SK-N-SH (cell line): ENCODE results near the gene F7. TPM values are rescaled to one million over a fixed set of nuclear protein-coding genes. Genes with fewer than 3 reads are reported as not detected.
"Not testable (repeated sequence)": the region's sequence is repeated elsewhere in the genome, so short reads cannot be mapped to it uniquely, and the experiment has no call there.

Experiments used
- CTCF ChIA-PET: fragments of 300-600, 350-600 bp; formaldehyde crosslinking; extraction: SDS; loops from one replicate; lab custom pipeline; 2021; lab: Yijun Ruan, JAX
- POLR2A ChIA-PET: fragments of 350-600 bp; sonication (Branson Sonifier 250); formaldehyde crosslinking; extraction: SDS; loops from one replicate; lab custom pipeline; 2020; ENCODE audit warnings: antibody characterized with exemption, inconsistent platforms; lab: Yijun Ruan, JAX
- DNase-seq: peaks from one replicate; pipeline ENCODE4 v3.0.0; 2012
- H2AFZ ChIP-seq: fragments of 200-600 bp; sonication (generic); 2 replicates; pipeline ENCODE4 v1.8.1; 2016; ENCODE audit warnings: antibody characterized with exemption, mild to moderate bottlenecking, low read depth
- H3F3A ChIP-seq: fragments of 200-600 bp; sonication (generic); replicated peaks from 2 replicates; pipeline ENCODE3; 2016; ENCODE audit warnings: antibody characterized with exemption, mild to moderate bottlenecking; ENCODE audit not compliant: insufficient read depth
- H3K27ac ChIP-seq, 2 experiments: fragments of 200-500 bp in 1 of 2; fragments of 200-600 bp in 1 of 2; sonication (Bioruptor generic) in 1 of 2; sonication (generic), shearing (Covaris generic) in 1 of 2; 2 replicates each; pipeline versions ENCODE4 v1.5.1 to v1.6.1; 2014 to 2016; ENCODE audit warnings: low read depth in 2 of 2, inconsistent platforms in 1 of 2, low read length in 1 of 2, mild to moderate bottlenecking in 1 of 2, mixed read lengths in 1 of 2
- H3K27me3 ChIP-seq: fragments of 200-600 bp; sonication (generic), shearing (Covaris generic); 2 replicates; pipeline ENCODE4 v1.6.1; 2016; ENCODE audit warnings: mixed run types; ENCODE audit not compliant: insufficient read depth
- H3K36me3 ChIP-seq, 2 experiments: fragments of 200-500 bp in 1 of 2; fragments of 200-600 bp in 1 of 2; sonication (Bioruptor generic) in 1 of 2; sonication (generic) in 1 of 2; replicated peaks in 1 of 2; 2 replicates each; pipeline versions ENCODE3 to v1.5.1; 2014 to 2016; ENCODE audit warnings: low read length in 1 of 2, mild to moderate bottlenecking in 1 of 2; ENCODE audit not compliant: insufficient read depth in 2 of 2, control insufficient read depth in 1 of 2
- H3K4me1 ChIP-seq, 2 experiments: fragments of 200-500 bp in 1 of 2; fragments of 200-600 bp in 1 of 2; sonication (Bioruptor generic) in 1 of 2; sonication (generic), shearing (Covaris generic) in 1 of 2; 2 replicates each; pipeline versions ENCODE4 v1.5.1 to v1.6.1; 2014 to 2016; ENCODE audit warnings: low read depth in 1 of 2, low read length in 1 of 2, mixed run types in 1 of 2; ENCODE audit not compliant: insufficient read depth in 2 of 2, control insufficient read depth in 1 of 2
- H3K4me2 ChIP-seq: fragments of 200-600 bp; sonication (generic), shearing (Covaris generic); 2 replicates; pipeline ENCODE4 v1.6.1; 2017; ENCODE audit warnings: mixed run types
- H3K4me3 ChIP-seq, 2 experiments: fragments of 200-500 bp in 1 of 2; fragments of 200-600 bp in 1 of 2; sonication (Bioruptor generic) in 1 of 2; sonication (generic), shearing (Covaris generic) in 1 of 2; 2 replicates each; pipeline versions ENCODE4 v1.5.1 to v1.8.1; 2014 to 2016; ENCODE audit warnings: low read depth in 2 of 2, inconsistent platforms in 1 of 2, low read length in 1 of 2, mild to moderate bottlenecking in 1 of 2, mixed read lengths in 1 of 2, moderate library complexity in 1 of 2
- H3K79me2 ChIP-seq: fragments of 200-600 bp; sonication (generic); 2 replicates; pipeline ENCODE4 v1.8.1; 2017; ENCODE audit warnings: mild to moderate bottlenecking; ENCODE audit not compliant: insufficient read depth
- H3K9ac ChIP-seq: fragments of 200-600 bp; sonication (generic); 2 replicates; pipeline ENCODE4 v1.6.1; 2017; ENCODE audit warnings: mixed run types
- H3K9me2 ChIP-seq: fragments of 200-600 bp; sonication (generic); 2 replicates; pipeline ENCODE4 v1.6.1; 2017; ENCODE audit warnings: mixed run types
- H3K9me3 ChIP-seq: fragments of 200-600 bp; sonication (generic); 2 replicates; pipeline ENCODE4 v1.6.1; 2017; ENCODE audit warnings: mixed run types, mild to moderate bottlenecking, moderate library complexity
- H4K20me1 ChIP-seq: fragments of 200-600 bp; sonication (generic); 2 replicates; pipeline ENCODE4 v1.6.1; 2017; ENCODE audit warnings: mild to moderate bottlenecking, mixed run types; ENCODE audit not compliant: insufficient read depth
- ELF1 ChIP-seq: IDR thresholded peaks from 2 replicates; pipeline ENCODE4 v1.4.0; 2012
- EZH2phosphoT487 ChIP-seq: fragments of 200-600 bp; sonication (generic); IDR thresholded peaks from 2 replicates; pipeline ENCODE4 v1.6.1; 2017; ENCODE audit warnings: low read depth, mixed run types, mild to moderate bottlenecking, antibody characterized with exemption, moderate library complexity, borderline replicate concordance
- FOSL2 ChIP-seq: IDR thresholded peaks from 2 replicates; pipeline ENCODE4 v1.4.0; 2012; ENCODE audit warnings: low read depth, mild to moderate bottlenecking, moderate library complexity, borderline replicate concordance
- FOXM1 ChIP-seq: IDR thresholded peaks from 2 replicates; pipeline ENCODE4 v1.4.0; 2012; ENCODE audit warnings: low read depth, mild to moderate bottlenecking
- RFX5 ChIP-seq: IDR thresholded peaks from 2 replicates; pipeline ENCODE4 v1.6.1; 2012; ENCODE audit warnings: mild to moderate bottlenecking, improper control_type of control experiment, low read length
- SIN3A ChIP-seq: IDR thresholded peaks from 2 replicates; pipeline ENCODE4 v1.6.1; 2012; ENCODE audit warnings: low read depth, mild to moderate bottlenecking, low read length, moderate library complexity, borderline replicate concordance
- SMC3 ChIP-seq: IDR thresholded peaks from 2 replicates; pipeline ENCODE4 v1.6.1; 2012; ENCODE audit warnings: low read depth, low read length, improper control_type of control experiment
- TAF1 ChIP-seq: IDR thresholded peaks from 2 replicates; pipeline ENCODE4 v1.6.1; 2012; ENCODE audit warnings: low read depth, mild to moderate bottlenecking, low read length, moderate library complexity, borderline replicate concordance
- YY1 ChIP-seq: IDR thresholded peaks from 2 replicates; pipeline ENCODE4 v1.4.0; 2012; ENCODE audit warnings: low read depth, mild to moderate bottlenecking
- WGBS: methylation state at CpG from one replicate; pipeline ENCODE4 v1.1.6; 2017; ENCODE audit warnings: low lambda C conversion rate; 5-methylcytosine and 5-hydroxymethylcytosine counted together
- polyA plus RNA-seq, 3 experiments: library from polyadenylated mRNA; depleted of rRNA; stranded (reverse); fragments of >200 nt; gene quantifications; 2 replicates each; pipeline ENCODE4 v1.2.3, GENCODE V29; 2012
- TF ChIP-seq, protein P1 (sequence below): fragments of 150-350 bp; IDR thresholded peaks from 2 replicates; pipeline ENCODE4 v1.6.1; 2017; ENCODE audit warnings: antibody characterized with exemption, low read length, low read depth, borderline replicate concordance
- TF ChIP-seq, protein P2 (sequence below): IDR thresholded peaks from 2 replicates; pipeline ENCODE4 v1.4.0; 2012; ENCODE audit warnings: low read depth, borderline replicate concordance

F7 gene
- polyA plus RNA-seq, 1 of the 3 experiments (the other 2 are of a cell fraction) = not detected

DNA sequence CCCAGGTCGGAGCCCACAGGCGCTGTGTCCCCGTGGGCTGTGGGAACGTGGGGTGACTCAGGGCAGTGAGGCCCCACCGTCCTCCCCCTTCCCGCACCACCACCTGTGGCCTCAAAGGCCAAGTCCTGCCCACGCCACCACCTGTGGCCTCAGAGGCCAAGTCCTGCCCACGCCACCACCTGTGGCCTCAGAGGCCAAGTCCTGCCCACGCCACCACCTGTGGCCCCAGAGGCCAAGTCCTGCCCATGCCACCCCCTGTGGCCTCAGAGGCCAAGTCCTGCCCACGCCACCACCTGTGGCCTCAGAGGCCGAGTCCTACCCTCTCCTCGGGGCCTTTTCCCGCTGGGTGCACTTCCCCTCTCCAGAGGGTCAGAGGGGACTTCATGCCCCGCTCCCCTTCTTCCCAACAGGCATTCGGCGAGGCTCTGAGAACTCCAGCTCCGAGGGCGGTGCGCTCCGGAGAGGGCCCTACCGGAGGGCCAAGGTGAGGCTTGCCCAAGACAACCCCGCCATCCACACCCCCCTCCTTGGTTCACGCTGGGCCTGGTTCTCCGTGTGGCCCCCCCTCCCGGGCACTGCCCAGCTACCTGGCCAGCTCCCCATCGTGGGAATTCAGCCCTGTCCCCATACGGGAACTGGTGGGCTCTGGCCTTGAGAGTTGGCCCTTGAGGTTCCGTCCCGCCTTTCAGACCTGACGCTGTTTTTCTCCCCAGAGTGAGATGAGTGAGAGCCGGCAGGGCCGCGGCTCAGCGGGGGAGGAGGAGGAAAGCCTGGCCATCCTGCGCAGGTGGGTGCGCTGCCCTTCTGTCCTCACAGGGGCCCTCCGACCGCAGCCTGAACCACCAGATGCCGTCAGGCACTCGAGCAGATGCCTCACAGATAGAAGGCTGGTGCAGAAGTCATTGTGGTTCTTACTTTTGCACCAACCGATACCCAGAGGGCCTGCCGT, 27.4 kb upstream of the F7 start:
- H3F3A ChIP-seq = no peaks in the 10 kb centered on the region
- CTCF ChIA-PET = no interaction called here
- no peaks in the 10 kb centered on the region for H3K9me3 ChIP-seq
- H4K20me1 ChIP-seq = no peaks in the 10 kb centered on the region
- no peak overlapping the region for H3K9ac ChIP-seq
- WGBS = 80% methylated on average over 29 of the region's 42 CpGs
- no peak overlapping the region for H3K4me3 ChIP-seq
- TF ChIP-seq YY1 = no peak
- TF ChIP-seq RFX5 = no peak
- TF ChIP-seq SMC3 = no peak
- TF ChIP-seq, protein P1, sequence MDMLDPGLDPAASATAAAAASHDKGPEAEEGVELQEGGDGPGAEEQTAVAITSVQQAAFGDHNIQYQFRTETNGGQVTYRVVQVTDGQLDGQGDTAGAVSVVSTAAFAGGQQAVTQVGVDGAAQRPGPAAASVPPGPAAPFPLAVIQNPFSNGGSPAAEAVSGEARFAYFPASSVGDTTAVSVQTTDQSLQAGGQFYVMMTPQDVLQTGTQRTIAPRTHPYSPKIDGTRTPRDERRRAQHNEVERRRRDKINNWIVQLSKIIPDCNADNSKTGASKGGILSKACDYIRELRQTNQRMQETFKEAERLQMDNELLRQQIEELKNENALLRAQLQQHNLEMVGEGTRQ = no peak
- no peak for TF ChIP-seq EZH2phosphoT487
- no peak for TF ChIP-seq TAF1
- TF ChIP-seq, protein P2, sequence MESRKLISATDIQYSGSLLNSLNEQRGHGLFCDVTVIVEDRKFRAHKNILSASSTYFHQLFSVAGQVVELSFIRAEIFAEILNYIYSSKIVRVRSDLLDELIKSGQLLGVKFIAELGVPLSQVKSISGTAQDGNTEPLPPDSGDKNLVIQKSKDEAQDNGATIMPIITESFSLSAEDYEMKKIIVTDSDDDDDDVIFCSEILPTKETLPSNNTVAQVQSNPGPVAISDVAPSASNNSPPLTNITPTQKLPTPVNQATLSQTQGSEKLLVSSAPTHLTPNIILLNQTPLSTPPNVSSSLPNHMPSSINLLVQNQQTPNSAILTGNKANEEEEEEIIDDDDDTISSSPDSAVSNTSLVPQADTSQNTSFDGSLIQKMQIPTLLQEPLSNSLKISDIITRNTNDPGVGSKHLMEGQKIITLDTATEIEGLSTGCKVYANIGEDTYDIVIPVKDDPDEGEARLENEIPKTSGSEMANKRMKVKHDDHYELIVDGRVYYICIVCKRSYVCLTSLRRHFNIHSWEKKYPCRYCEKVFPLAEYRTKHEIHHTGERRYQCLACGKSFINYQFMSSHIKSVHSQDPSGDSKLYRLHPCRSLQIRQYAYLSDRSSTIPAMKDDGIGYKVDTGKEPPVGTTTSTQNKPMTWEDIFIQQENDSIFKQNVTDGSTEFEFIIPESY = no peak
- no peak for TF ChIP-seq SIN3A
- TF ChIP-seq, all 33 proteins: peak for 0
- Histone ChIP-seq H3K79me2 (no peaks in the 10 kb centered on the region), H3K27ac (no peak overlapping the region), H3K36me3 (no peaks in the 10 kb centered on the region), H2AFZ (no peak overlapping the region), H3K9me2 (no peaks in the 10 kb centered on the region), H3K27me3 (no peaks in the 10 kb centered on the region), H3K4me1 (peaks cover 0 to 4% of the 10 kb centered on the region in 2 experiments; a peak in 1 of 4 replicates), H3K4me2 (no peak overlapping the region)
- DNase-seq = no peak
- POLR2A ChIA-PET = no interaction called here

DNA sequence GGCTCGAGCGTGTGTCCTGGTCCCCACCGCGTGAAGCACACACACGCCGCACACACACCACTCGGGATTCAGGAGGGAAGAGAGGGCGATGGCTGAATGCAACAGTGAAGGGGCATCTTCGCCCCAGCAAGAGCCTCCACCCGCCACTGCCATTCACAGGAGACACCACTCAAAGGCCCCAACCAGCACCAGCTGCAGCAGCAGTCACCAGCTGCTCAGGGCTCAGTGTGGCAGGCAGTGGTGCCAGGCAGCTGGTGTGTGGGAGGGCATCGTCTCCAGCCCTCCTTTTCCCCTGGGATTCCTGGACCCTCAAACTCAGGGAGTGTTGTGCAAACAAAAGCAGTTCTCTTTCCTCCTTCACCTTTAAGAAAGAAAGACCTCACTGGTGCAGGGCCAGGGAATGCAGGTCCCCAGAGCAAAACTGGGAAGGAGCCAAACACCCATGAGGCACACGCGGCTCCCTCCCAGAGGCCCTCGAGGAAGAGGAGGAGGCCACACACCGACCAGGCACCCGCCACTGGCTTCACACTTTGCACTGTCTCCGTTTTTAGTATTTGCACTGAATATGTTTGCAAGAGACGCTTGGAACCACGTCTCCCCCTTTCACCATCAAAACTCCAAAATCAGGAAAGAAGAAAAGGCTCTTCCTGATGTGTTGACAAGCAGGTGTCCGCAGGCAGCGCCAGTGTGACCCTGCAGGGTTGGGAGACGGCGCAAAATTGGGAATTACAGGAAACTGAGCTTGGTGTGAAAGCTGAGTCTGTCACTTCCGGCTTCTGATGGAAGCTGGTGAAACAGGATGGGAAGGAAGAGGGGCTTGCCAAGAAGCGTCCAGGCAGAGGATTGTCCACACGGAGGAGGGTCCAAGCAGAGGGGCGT, 26.4 kb upstream of the F7 start:
- Histone ChIP-seq H3K27ac (no peak overlapping the region), H3K4me3 (no peak overlapping the region), H3K9ac (no peak overlapping the region), H3K79me2 (no peaks in the 10 kb centered on the region), H3K27me3 (no peaks in the 10 kb centered on the region), H3F3A (no peaks in the 10 kb centered on the region), H2AFZ (no peak overlapping the region), H3K4me1 (peaks cover 0 to 4% of the 10 kb centered on the region in 2 experiments; a peak in 1 of 4 replicates), H3K36me3 (no peaks in the 10 kb centered on the region), H4K20me1 (no peaks in the 10 kb centered on the region), H3K9me2 (no peaks in the 10 kb centered on the region), H3K9me3 (no peaks in the 10 kb centered on the region), H3K4me2 (no peak overlapping the region)
- ChIA-PET CTCF (no interaction called here), POLR2A (no interaction called here)
- no peak for DNase-seq
- TF ChIP-seq SIN3A (no peak), ELF1 (no peak), FOXM1 (no peak), FOSL2 (no peak)
- 56% methylated on average over 20 of the region's 27 CpGs for WGBS

DNA sequence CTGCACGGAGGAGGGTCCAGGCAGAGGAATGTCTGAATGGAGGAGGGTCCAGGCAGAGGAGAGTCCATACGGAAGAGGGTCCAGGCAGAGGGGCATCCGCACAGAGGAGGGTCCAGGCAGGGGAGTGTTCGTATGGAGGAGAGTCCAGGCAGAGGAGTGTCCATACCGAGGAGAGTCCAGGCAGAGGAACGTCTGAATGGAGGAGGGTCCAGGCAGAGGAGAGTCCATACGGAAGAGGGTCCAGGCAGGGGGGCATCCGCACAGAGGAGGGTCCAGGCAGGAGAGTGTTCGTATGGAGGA, 25.9 kb upstream of the F7 start:
- DNase-seq = not testable (repeated sequence)

More for the DNA sequence above, 25.9 kb upstream of the F7 start:
- H3K4me2 ChIP-seq, H2AFZ ChIP-seq, H3K9ac ChIP-seq, POLR2A ChIA-PET, H3K27me3 ChIP-seq, H3K79me2 ChIP-seq, H3K9me3 ChIP-seq, H3K4me3 ChIP-seq, H3F3A ChIP-seq, H3K4me1 ChIP-seq, H3K27ac ChIP-seq, H4K20me1 ChIP-seq, H3K36me3 ChIP-seq, H3K9me2 ChIP-seq: not testable (repeated sequence)
- 46% methylated on average over 7 of the region's 9 CpGs for WGBS
- CTCF ChIA-PET = interaction anchor here (1.1 kb wide), 1 partner anchor 21 kb away, joined by 3 read pairs; no protein-coding TSS in a partner anchor
